Hindlimb muscle (tissue), 1 donor: ENCODE data around the gene GPR107. TPM values are rescaled to one million over a fixed set of nuclear protein-coding genes. Genes with fewer than 3 reads are reported as not detected.

Experiments used
- DNase-seq: peaks from one replicate; pipeline ENCODE4 v3.0.0-alpha.2; 2013
- polyA plus RNA-seq: library from polyadenylated mRNA; unstranded; fragments of 120-200 nt; gene quantifications from one replicate; pipeline ENCODE4 v1.2.1, GENCODE V29; 2013; ENCODE audit not compliant: insufficient read length

The GPR107 gene
- polyA plus RNA-seq, 1 donor: 33.9 TPM

DNA sequence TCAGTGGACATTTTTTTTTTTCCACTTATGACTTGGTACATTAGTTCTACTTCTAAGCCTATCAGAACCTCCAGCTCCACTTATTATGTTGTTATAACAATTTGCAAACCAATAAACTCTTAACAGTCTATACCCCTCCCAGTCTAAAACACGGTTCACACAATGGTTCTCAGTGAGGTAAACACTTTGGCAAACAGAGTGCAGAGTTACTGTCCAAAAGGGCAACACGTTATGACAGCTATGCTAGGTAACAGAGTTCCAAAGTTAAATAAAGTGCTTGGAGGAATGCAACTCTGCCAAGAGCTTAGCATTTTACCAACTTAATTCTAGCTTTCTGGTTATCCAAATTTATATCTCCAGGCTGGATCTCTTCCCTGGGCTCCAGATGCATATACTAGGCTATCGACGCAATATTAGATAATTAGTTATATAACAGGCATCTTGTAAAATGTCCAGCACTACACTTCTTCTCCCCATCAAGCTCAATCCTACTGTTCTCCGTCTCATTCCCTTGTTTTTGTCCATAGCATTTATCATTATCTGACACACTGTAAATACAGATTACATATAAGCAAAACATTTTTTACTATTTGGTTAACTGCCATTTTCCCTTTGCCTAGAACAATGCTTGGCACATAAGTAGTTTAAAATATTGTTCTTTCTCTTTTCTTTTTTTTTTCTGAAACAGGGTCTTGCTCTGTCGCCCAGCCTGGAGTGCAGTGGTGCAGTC is 25.0 kb upstream of the GPR107 start:
- DNase-seq: no peak

DNA sequence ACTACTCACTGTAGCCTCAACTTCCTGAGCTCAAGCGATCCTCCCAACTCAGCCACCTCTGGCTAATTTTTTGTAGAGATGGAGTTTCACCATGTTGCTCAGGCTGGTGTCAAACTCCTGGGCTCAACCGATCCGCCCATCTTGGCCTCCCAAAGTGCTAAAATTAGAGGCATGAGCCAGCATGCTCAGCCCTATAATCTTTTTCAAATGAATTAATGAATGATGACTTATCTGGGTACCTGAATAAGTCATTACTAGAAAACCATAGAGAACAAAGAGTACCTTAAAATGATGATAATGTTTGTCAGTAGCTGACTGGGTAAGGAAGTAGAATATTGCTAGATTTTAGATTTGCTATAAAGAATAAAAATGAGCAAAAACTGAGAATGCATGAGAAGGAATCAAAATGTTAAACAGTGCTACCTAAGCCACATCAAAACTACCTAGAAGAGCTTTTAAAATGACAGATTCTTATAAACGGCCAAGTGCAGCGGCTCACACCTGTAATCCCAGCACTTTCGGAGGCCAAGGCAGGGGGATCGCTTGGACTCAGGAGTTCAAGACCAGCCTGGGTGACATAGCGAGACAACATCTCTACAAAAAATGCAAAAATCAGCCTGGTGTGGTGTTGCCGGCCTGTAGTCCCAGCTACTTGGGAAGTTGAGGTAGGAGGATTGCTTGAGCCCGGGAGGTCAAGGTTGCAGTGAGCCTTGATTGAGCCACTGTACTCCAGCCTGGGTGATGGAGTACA is 24.3 kb upstream of the GPR107 start:
- no peak for DNase-seq

DNA sequence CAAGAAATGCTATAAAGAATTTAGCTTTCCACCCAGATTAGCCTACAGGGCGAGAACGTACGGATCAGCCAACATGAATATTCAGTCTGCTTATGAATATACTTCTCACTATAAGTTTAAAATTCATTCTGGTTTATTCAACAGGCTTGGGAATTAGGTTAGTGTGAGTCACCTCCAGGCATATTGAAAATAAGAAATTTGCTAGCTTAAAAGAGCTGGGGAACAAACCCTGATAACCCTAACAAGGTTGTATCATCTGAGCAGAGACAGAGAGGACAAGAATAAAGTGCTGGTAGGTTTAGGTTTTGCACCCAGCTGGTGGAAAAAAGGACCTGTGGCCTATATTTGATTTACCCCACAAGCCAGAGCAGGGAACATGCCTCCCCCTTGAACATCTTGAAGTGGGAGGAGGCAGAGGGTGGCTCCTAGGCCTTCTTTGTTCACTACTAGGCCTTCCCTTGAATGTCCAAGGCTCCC is 23.0 kb upstream of the GPR107 start:
- DNase-seq: no peak

DNA sequence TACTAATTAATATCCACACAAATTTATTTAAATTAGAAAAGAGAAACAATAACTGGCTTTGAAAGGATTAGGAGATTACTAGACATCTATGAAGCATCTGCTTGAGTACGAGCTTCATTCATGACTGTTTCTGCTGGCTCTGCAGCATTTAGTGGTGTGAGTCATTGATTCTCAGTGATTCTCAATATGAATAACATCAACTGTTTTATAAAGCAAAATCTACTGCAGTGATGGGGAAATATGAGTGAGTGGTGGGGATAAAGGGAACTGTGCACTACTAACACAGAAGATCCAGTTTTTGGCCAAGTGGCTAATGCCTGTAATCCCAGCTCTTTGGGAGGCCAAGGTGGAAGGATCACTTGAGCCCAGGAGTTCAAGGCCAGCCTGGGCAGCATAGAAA is 19.1 kb upstream of the GPR107 start:
- DNase-seq: no peak

DNA sequence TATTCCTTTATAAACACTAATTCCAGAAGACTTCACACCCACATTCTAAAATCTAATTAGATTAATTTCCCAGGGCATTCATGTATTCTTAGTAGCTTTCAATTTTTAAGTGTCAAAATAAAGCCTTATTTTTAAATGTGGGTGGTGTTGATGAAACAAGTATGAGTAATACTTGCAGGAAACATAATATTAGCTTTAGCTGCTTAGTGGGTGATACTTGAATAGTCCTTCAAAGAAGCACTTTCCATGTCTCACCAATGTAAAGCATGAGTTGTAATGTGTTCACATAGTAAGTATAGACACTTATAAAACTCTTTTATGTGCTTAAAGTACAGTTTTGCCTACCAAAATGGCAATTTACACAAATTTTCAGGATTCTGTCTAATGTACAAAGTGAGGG is 17.6 kb upstream of the GPR107 start:
- DNase-seq: no peak

DNA sequence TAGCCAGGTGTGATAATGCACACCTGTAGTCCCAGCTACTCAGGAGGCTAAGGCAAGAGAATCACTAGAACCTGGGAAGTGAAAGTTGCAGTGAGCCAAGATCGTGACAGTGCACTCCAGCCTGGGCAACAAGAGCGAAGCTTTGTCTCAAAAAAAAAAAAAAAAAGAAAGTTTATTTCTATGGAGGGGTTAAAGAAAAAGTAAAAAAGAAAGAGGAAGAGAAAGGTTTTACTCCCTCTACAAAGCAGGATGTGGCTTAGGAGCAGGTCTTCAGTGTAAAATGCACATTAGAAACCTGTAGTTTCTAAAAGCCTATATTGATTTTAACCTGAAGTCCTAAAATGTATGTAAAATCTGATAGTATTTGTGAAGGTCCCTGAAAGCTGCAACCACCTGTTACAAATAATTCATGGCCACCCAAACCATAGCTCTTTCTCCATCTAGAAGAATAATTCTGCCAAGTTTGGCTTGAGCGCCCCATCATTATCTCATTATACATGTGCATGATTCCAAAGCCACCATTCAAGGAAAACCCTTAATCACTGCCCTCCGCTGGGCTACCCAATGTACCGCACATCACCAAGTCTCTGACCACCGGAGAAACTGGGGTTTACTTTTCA is 14.1 kb upstream of the GPR107 start:
- DNase-seq: no peak

DNA sequence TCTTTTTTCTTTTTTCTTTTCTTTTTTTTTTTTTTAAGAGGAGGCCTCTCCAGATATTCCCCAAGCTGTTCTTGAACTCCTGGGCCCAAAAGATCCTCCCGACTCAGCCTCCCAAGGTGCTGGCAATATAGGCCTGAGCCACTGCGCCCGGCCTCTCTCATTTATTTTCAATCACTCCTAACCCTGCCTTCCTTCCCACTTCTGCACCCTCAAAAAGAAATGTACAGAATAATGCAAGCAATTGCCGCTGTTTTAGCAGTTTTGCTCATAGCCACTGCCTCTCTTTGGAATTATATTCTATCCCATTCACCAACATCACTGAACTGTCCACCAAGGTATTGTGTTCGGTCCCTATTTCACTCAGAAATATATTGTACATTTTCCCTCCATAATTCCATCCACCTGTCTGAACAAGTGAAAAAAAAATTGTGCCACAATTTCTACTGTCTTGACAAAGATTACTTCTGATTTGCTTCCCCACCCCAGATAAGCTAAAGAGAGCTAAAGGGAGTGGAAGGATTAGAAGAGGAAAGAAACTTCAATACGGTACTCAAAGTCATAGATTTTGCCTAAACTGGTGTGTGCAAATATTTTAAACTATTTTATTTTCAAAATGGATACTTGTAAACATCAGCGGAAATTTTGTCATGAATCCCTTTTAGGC is 12.6 kb upstream of the GPR107 start:
- DNase-seq: no peak

DNA sequence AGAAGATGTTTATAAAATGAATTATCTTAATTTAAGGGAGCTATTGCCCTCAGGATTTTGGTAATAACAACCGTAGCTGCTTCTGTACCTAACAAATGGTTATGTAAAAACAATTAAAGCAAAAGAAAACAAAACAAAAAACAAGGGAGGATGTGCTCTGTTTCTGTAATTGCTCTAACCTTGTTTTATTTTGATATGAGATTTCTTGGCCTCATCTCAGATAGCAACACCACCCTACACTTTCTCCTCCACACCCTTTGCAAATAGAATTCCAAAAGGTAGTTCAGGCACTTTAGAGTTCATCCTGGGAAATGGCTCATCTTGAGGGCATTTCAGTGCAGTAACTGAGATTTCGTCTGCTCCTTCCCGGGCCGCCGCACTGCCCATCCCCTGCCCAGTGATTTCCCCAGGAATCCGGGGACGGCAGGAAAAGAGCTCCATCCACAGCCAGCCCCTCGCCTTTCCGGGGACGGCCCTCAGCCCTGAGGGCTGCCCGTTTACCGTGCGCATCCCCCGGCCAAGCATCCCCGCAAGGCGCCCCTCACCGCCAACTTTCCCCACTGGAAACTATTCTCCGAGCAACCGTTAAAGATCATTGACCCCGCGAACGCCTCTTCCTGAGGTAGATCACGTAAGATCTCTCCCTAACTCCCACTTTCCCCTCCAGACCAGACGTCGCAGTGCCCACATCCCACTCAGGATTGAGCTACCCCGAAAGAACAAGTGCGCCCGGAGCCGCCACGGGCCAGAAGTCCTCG is 11.9 kb upstream of the GPR107 start:
- DNase-seq: peak; percentile 26

DNA sequence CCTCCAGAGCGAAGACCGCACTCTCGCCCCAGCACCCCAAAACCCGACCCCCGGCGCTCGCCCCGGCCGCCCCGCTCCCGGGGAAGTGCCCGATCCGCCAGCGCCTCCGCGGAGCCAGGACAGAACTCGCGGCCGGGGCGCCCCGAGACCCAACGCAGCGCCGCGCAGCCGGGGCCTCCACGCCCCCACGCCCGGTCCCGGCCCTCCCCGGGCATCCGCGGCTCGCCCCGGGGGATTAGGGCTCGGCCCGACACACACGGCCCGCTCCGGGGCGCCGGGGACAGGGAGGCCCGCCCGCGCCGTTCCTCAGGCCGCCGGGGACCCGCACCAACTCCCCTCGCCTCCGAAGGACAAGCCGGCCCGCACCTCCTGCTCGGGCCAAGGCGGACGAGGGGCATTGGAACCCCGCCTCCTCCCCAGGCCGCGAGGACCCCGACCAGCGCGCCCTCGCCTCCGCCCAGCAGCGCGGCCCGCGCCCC is 11.3 kb upstream of the GPR107 start:
- no peak for DNase-seq

DNA sequence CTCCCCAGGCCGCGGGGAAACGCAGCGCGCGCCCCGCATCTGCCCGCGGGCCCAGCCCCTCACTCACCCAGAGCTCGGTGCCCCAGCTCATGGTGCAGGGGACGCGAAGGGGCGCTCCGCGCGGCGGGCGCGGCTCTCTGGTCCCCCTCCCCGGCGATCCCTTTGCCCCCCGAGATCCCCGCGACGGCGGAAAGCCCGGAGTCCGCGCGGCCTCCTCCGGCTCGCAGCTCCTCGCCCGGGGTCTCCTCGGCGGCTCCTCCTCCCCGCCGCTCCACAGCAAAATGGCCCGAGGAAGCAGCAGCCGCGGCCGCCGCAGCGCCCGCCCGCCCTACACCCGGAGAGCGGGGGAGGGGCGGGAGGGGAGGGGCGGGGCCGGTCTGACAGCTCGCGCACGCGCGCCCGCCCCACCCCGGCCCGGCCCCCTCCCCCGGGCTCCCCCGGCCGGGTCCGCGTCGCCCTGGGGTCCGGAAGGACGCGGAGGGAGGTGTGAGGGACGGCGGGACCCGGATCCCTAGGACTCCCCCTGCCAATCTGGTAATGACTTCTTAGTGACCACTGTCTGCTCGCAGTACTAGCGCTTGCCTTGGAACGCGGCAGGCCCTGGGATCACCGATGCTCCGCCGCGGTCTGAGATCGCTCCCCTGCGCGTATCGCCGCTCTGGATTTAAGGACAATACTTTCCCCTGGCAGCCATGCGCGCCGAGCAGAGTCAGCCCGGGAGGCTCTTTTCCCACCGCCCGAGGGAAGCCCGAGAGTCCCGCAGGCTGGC is 10.6 kb upstream of the GPR107 start, which contains the start of gene FNBP1:
Gene FNBP1 (minus strand): TSS at position 305 of the 769 bp plus-strand sequence. CDS start 214 bp downstream, at position 91.
- peak; percentile 77 for DNase-seq

DNA sequence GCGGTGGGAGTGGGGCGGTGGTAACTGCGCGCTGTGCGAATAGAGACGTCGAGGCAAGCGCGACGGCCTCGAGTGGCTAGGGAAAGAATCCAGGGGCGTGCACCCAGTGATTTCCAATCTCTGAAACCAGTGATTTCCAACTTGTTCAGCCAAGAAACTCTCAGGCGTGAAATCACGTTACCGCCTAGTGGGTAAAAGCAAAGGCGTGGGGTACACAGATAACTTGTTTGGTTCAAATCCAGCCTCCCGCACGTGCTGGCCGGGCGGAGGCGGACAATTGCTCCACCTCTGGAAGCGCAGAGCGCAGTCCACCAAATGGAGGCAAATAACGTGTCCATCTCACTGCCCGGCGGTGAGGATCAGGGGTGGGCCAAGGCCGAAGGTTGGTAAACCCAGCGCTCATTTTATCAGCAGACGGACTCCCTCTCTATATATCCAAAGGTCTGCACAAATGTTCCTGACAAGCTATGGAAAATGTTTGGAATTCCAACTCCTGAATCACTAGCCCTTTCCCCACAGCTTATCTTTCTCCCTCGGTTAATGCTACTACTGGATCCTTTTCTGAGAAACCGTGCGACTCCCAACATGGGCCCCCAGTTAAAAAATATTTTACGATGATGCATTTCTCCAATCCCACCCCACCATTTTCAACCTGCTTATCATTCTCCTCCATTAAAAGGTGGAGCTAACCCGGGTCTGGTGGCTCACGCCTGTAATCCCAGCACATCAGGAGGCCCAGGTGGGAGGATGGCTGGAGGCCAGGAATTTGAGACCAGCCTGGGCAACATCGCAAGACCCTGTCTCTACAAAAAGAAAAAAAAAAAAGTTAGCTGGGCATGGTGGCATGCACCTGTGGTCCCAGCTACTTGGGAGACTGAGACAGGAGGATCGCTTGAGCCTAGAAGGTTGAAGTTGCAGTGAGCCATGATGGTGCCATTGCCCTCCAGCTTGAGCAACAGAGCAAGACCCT is 9.8 kb upstream of the GPR107 start:
- peak; percentile 69 for DNase-seq

DNA sequence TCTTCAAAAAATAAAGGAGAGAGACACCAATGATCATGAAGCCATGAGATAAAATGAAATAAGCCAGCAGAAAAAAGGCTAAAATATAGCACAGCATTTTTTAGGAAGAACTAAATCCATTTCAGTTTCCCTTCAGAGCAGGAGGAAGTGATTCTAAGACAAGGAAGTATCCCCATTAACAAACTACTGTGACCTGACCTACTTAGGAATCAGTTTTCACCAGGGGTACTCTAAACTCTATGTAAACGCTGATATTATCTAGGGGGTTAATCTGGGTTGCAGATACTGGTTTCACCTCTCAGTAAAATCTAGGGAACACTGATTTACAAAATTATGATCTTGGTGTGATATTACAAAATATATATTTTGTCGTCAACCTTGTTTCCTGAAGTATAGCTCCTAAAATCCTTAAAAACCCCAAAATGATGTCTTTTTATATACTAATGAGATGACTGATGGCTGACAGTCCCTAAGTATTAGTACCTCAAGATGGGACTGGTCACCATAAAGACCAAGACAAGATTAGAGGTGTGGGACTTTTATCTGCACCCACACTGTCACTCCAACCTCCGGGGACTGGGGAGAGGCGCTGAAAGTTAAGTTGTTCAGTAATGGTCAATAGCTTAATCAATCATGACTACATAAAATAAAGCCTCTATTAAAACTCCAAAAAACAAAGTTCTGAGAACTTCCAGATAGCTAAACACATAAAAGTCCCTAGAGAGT is 7.8 kb upstream of the GPR107 start:
- DNase-seq: no peak

DNA sequence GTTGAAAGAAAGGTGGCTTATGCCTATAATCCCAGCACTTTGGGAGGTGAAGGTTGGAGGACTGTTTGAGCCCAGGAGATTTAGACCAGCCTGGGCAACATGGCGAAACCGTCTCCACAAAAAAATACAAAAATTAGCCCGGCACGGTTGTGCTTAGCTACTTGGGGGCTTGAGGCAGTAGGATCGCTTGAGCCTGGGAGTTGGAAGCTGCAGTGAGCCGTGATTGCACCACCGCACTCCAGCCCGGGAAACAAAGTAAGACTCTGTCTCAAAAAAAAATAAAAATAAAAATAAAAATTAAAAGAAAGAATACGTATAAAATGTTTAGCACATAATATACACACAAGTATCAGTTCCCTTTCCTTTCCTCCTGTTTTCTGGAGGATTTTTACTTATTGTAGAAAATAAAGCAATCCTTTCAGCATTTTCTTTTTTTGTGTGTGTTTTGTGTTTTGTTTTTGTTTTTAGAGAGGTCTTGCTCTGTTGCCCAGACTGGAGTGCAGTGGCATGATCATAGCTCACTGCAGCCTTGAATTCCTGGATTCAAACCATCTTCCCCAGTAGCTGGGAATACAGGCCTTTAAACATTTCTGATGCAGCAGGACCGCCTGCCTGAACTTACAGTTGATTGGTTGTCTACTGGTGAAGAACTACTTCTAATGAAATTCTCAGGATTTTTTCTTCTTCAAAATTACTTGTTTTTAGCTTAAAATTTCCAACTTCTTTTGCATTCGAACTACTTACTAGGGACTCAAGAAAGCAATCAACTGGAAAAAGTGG is 4.1 kb upstream of the GPR107 start:
- DNase-seq: no peak

DNA sequence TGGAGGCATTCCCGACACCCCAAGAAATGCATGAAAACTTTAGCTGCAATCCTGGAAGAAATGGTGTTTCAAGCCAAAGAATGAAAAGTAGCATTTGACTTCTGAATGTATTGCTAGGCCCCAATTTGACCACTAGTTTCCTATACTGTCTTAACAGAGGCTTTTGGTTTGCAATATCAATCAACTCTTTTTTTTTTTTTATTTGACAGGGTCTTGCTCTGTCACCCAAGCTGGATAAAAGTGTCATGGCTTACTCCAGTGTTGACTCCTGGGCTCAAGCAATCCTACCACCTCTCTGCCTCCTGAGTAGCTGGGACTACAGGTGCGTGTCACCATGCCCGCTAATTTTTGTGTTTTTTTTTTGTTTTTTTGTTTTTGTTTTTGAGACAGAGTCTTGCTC is 3.2 kb upstream of the GPR107 start:
- no peak for DNase-seq

DNA sequence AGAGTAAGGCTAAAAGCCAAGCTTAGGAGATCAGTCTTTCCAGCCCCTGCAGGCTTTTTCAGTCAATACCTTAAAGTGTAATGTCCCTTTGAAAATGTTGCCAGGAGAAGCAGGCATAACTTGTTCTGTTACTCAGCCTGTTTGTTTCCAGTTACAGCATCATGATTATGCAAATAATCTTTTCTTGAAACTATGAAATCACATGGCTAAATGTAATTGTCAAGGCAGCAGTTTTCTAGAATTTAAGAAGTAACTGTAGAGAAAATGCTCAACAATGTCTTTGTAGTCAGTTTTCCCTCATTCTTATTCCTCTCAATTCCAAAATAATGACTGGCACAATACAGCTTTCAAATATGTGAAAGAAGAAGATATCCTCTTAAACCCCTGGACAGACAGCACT is 1.9 kb upstream of the GPR107 start:
- DNase-seq: no peak

DNA sequence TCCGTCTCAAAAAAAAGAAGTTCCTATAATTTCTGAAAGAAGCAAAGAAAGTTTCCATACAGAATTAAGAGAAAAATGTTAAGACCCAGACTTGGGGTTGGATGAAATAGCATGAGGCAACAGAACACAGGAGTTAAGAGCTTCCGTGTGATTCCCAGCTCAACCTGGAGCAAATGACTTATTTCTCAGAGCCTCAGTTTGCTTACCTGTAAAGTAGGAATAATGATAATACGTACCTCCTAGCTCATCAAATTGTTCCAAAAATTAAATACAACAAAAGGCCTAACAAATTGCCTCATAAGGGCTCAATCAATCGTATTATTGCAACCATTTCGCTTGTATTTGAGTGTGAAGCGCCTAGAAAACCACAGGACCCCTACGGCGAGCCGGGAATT is 600 bp upstream of the GPR107 start:
- no peak for DNase-seq

DNA sequence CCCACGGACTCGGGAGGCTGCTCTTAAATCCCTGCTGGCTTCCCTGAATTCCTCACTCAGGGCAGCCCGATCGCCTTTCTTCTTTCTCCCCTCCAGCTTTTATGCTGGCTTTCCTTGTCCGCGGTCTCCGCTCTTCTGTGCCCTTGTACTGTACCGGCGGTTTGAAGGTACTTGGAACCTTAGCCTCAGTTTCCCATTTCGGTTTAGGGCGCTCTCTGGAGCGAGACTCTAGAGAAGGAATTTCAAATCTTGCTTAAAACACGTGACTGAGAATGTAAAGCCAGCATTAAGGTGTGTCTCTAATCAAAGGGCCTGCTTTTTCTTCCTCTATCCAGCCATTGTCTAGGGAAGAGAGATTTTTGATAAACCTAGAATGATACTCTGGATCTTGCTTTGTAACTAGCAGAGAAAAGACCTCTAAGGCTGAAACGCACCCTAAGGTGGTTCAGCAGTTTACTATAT is 650 bp downstream of the GPR107 start:
- no peak for DNase-seq

DNA sequence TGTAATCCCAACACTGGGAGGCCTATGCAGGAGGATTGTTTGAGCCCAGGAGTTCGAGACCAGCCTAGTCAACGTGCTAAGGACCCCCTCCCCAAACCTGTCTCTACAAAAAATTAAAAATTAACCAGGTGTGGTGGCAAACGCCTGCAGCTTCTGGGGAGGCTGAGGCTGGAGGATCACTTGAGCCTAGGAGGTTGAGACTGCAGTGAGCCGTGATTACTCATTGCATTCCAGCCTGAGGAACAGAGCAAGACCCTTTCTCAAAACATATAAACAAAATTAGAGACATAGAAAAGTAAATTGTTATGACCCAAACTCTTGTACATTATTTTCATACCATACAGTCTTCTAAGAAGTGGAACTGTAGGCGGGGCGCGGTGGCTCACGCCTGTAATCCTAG is 1.1 kb downstream of the GPR107 start:
- DNase-seq: no peak
